OCI-M2 (cell line): ENCODE results near the gene ARMC9.

Source experiments
- DNase-seq: peaks from one replicate; lab custom pipeline; 2025; ENCODE audit not compliant: unreplicated experiment; lab: John Stamatoyannopoulos, UW

ARMC9 gene

GRCh38 chr2:231410293-231411004, 212.0 kb downstream of the ARMC9 start:
- DNase-seq: no peak

- DNase-seq: no peak
These were observed 212.8 kb downstream of the ARMC9 start for GRCh38 chr2:231411237-231411636.

- no peak for DNase-seq
These were observed 213.6 kb downstream of the ARMC9 start for GRCh38 chr2:231411831-231412617.

- no peak for DNase-seq
These were observed 214.2 kb downstream of the ARMC9 start for GRCh38 chr2:231412618-231412963.

- DNase-seq: no peak
These were observed 215.0 kb downstream of the ARMC9 start for GRCh38 chr2:231413456-231413855.

- DNase-seq: no peak
These were observed 215.6 kb downstream of the ARMC9 start for GRCh38 chr2:231413921-231414476.

GRCh38 chr2:231415029-231415428, 216.6 kb downstream of the ARMC9 start:
- DNase-seq: no peak

- no peak for DNase-seq
These were observed 220.6 kb downstream of the ARMC9 start for GRCh38 chr2:231418820-231419640.

- no peak for DNase-seq
These were observed 222.7 kb downstream of the ARMC9 start for GRCh38 chr2:231421051-231421580.

- DNase-seq: no peak
These were observed 223.6 kb downstream of the ARMC9 start for GRCh38 chr2:231422056-231422455.

GRCh38 chr2:231423176-231423575, 224.7 kb downstream of the ARMC9 start:
- DNase-seq: no peak
